Activated T-helper 1 cell treated with anti-CD3 and anti-CD28 coated beads, Interleukin-2, amount 50 U/mL, for 16 hours (primary cell): ENCODE measurements around the gene PPP2R5C.

ENCODE experiments used
- DNase-seq, 2 donors: peaks; one replicate each; pipeline ENCODE4 v3.0.0-alpha.2; 2020; ENCODE audit warnings: low read depth in 1 of 2, low spot score in 1 of 2

PPP2R5C gene

DNA sequence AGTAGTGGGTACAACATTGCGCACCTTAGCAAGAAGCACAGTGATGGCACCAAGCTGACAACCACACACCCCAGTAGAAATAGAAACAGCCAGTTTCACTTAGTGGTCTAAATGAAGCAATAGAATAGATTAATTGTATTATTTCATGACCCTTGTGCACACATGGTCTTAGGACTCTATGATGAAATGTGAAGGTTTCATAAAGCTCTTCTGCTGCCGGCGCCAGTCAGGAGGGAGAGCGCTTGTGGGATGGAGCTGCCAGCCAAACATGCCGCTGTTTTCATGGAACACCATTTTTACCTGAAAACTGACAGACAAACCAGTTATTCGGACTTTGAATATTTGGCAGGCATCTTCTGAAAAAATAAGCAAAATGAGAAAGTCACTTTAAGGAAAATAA lies 100.0 kb downstream of the PPP2R5C start:
- no peak for DNase-seq

DNA sequence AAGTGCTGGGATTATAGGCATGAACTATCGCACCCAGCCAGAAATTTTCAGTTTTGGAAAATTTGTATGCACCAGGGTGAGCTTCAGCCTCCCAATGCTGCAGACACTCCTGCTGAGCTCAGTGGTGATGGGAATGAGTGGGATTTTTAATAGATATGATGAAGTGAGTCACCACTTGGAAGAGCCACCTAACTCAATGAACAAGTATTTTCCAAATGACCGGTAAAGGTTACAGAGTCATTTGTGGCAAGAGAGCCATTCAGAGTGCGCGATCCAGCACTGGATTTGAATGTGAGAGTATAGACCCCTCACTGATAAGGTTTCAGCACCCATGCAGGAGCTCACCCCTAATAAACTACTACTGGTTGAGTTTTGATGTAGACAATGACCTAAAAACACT lies 100.7 kb downstream of the PPP2R5C start:
- no peak for DNase-seq

DNA sequence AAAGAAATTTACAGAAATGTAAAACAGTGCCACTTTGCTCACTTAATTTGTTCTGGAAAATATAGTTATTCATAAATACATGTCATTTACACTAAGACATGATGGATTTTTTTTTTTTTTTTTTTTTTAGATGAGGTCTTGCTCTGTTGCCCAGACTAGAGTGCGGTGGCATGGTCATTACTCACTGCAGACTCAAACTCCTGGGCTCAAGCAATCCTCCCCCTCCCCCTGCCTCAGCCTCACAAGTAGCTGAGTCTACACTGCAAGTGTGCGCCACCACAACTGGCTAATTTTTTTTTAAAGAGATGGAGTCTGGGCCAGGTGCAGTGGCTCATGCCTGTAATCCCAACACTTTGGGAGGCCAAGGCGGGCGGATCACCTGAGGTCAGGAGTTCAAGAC lies 101.2 kb downstream of the PPP2R5C start:
- DNase-seq = no peak

DNA sequence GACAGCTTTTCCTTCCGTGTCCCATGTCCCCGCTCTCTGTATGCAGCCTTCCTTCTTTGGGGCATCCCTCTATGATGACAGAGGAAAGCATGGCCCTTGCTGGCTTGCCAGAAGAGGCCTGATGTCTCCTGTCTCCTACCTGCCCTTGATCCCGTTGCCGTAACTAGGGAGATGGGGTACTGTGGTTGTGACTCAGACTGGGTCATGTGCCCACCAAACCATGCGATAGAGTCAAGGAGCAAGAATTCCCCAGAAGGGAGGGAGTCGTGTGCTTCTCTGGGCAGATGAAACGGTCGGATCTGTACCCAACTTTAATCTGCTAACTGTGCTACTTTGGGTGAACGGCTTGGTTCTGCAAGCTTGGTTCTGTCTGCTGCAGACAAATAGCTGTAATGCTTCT lies 103.8 kb downstream of the PPP2R5C start:
- DNase-seq = no peak

DNA sequence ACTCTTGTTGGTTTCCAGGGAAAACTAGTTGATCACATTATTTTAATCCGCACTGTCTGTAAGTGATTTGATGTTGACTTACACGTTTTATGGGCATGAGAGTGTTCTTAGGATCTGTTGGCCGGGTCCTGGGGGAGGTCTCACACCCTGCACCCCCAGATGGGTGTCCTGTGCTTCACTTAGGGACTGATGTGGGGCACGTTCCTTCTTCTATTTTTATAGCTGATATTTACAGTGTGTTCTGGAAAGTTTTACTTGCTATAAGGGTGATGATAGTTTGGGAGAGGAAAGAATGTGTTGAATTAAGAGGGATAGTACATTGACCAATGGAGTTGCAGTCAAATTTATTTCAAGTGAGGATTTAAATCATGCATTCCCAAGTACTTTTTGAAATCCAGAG lies 106.3 kb downstream of the PPP2R5C start:
- no peak for DNase-seq

DNA sequence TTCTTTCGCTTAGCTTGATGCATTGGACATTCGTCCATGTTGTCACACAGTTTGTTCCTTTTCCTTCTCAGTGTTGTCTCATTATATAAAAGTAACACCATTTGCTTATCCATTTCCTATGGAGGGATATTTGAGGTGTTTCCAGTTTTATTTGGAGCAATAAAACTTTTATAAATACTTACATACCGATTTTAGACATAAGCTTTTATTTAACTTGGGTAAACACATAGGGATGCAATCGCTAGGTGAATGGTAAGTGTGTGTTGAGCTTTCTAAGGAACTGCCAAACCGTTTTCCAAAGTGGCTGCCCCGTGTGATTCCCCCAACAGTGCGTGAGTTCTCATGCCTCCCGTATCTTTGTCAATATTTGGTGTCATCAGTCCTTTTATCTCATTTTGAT lies 107.7 kb downstream of the PPP2R5C start:
- DNase-seq = no peak

DNA sequence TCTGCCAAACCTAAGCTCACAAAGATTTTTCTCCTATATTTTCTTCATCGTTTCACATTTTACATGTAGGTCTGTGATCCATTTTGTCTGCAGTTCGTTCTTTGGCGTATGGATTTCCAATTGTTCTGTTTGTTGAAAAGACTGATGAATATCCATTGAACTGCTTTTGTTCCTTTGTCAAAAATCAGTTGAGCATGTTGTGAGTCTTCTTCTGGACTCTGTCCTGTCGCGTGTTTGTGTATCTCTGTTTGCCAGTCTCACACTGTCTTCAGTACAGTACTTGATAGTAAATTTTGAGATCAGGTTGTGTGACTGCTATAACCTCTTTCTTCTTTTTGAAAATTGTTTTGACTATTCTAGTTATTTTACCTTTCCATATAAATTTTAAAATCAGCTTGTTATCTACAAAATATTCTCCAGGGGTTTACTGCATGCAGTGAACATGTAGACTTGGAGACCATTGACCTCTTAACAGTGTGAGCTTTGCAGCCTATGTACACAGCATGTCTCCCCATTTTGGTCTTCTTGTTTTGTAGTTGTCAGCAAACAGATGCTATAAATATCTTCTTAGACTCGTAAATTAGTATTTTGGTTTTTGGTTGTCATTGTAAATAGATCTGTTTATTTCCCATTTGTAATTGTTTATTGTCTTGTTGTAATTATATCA lies 108.9 kb downstream of the PPP2R5C start:
- DNase-seq = no peak

DNA sequence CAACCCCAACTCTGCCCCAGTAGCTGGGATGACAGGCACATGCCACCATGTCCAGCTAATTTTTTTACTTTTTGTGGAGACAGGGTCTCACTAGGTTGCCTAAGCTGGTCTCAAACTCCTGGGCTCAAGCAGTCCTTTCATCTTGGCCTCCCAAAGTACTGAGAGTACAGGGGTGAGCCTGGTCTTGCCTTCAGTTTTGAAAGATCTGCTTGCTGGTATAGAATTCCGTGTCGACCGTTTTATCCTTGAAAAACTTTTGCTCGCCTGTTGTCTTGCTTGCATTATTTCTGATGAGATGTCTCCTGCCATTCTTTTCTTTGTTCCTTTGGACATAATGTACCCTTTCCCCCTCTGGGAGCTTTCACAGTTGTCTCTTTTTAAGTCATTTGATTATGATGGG lies 110.8 kb downstream of the PPP2R5C start:
- no peak for DNase-seq

DNA sequence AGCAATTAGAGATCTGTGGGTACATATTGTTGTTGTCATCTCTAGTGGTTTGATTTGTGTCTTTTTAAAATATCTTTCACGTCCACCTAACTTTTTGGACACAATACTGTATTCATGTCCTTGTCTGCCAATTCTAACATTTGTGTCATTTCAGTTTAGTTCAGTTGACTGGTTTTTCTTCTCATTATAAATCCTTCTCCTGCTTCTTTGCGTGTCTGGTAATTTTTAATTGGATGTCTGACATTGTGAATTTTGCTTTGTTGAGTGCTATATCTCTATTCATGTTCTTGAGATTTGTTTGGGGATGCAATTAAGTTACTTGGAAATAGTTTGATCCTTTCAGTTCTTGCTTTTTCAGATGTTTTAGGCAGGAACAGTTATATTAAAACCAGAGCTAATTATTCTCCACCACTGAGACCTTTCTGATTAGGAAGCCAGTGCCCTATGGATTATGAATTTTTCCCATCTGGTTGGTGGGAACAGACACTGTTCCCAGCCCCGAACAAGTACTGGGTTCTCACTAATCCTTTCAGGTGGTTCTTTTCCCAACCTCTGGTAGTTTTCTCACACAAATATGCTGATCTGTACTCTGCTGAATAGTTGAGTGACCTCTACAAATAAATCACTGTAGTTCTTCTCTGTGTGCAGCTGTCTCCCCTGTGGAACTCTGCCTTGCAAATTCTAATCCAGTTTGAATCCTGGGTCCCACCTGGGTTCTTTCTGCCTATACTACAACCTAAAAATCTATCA lies 111.7 kb downstream of the PPP2R5C start:
- DNase-seq = no peak

DNA sequence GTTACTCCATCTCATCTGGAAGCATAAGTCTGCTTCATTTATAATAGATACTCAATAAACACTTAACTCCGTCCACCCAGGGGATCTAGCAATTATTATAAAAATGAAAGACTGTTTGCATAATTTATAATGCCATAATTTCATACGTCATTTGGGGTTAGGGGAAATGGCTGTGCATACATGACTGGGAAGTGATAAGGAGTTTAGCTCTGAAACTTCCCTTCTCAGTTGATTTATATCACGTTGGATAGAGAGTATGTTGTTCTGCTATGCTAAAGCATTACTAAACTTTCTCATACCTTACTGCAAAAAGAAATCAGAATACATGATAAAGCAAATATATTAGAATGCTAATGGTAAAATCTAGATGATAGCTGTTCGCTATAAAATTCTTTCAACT lies 112.5 kb downstream of the PPP2R5C start:
- DNase-seq = no peak

DNA sequence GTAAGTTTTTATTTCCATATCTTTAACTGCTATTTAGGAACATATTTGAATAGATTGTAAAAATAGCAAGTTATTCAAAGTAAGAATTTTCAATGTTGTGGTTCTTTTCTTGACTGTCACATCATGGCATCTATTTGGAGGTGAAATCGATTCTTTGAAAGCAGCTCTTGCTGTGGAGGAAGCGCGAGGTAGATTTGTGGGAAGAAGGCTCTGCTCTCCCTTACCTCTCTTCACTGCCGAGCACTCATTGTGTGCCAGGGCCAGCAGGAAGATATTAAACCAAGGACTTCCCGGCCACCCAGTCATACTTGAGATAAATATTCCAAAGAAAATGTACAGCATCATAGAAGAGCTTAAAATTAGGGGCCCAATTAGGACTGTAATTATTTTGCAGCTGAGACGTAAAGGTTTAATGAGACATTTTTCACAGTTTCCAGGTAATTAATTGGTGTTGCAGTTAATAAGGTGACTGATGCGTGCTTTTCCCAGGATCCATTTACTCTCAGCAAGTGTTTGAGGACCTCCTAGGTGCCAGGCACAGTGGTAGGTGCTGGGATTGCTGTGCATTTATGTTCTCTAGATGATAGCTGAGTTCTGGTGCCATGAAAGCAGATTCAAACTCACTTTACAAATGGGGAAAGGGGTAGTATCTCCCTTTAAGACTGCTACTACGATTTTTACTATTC lies 113.7 kb downstream of the PPP2R5C start:
- DNase-seq = no peak

DNA sequence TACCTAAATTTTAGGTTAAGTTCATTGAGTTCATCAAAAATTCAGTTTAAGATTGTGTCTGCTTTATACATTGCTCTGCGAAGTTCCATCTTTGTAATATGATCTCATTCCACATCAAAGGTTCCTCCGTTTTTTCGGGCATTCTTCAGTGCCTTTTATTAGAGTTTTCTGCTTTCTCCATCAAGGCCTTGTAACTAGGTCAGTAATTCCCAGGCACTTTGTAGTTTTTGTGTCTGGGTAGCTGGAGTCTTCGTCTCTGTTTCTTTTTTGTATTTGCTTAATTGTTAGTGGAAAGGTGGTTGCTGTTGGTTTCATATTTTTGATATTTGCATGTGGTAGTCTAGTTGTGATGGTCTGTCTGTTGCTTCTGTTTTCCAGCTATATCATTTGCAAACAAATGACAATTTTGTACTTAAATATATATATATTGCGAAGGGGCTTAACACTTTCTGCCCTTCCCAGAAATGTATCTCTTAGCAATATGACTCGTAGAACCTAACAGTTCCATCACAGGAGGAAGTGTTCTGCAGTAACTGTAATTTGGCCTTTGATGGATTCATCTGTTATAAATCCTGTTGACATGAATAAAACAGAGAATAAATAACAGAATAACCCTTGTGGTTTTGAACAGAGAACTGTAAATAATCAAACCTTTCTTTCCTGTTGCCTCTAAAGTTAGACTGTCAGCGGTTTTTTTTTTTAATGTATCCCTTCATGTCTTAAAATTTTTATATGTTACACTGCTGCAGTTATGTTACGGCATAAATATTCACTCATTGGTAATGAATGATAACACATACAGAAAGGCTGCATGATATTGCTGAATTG lies 114.4 kb downstream of the PPP2R5C start:
- no peak for DNase-seq

DNA sequence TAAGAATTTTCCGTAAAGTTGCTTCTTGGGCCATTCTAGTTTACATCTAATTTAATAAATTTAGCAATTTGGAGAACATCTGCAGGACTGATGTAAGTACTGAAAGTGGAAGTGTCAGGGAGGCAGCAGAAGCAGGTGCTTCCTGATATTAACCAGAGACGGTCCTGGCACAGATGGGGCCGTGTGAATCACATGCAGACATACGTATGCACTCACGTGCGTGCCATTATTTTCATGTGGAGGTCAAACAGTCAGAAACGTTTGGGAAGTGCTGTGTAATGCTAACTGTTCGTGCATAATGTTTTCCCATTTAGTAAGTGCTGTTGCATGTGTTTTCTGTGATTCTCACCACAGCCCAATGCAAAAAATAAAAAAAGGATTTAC lies 115.0 kb downstream of the PPP2R5C start:
- peak; percentile 18 to 64 for DNase-seq

DNA sequence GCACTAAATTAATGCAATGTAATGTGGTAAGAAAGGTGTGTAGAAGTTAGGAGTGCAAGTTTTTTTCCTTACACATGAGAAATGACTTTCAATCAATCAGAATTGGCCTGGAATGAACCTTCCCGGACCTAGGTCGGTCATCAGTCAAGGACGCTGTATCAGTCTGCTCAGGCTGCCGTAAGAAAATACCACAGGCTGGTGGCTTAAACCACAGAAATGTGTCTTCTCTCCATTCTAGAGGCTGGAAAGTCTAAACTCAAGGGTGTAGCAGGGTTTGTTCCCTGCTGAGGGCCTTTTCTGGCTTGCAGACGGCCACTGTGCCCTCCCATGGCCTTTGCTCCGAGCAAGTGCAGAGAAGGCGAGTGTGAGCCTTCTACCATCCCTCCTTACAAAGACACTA lies 116.3 kb downstream of the PPP2R5C start:
- no peak for DNase-seq

DNA sequence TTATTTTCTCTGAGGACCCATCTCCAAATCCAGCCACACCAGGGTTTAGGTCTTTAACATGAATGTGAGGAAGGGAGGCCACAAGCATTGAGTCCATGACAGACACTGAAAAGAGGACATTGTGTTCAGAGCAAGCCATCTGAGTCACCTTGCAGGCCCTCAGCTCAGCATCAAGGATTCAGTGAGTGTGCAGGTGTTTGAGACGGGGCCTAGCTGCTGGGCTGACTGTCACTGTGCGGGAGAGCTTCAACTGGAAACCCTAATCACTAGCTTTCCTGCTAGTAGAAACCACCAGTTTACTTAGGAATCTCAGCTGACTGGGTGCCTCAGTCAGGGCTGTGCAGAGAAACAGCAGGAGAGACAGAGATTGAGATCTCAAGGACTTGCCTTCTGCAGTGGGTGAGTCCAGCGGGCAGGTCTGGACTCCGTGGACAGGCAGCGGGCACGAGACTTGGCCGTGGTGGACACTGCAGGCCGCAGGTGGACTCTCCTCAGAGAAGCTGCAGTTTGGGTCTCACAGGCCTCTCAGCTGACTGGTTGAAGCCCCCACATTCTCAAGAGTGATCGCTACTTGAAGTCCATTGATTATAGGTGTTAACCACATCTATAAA lies 116.8 kb downstream of the PPP2R5C start:
- no peak for DNase-seq

DNA sequence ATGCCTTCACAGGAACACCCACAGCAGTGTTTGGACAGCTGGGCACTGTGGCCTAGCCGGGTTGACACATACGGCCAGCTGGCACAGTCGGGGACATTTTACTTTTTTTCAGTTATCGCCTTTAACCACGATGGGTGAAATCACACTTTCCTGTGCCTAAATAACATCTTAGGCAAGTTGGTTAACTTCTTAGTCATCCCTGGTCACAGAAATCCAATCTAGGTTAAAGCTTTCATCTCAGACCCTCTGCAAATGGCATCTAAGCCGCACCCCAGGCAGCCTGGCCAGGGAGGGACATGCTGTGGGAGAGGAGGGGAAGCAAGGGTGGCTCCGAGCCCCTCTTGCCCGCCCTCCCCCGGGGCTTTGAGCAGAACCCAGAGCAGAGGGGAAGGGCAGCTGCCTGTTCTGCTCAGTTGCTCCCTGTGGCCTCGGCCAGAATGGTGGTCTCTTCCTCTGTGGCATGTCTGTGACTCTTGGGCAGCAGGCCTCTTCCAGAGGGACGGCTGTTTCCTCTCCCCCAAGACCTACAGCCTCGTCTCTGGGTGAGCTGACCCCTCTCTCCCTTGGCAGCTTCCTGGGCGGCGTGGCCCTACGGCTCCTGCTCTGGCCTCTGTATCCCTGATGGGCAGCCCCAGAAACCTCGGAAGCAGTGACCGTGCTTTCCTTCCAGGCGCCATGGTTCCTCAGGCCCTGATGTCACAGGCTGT lies 117.5 kb downstream of the PPP2R5C start:
- no peak for DNase-seq

DNA sequence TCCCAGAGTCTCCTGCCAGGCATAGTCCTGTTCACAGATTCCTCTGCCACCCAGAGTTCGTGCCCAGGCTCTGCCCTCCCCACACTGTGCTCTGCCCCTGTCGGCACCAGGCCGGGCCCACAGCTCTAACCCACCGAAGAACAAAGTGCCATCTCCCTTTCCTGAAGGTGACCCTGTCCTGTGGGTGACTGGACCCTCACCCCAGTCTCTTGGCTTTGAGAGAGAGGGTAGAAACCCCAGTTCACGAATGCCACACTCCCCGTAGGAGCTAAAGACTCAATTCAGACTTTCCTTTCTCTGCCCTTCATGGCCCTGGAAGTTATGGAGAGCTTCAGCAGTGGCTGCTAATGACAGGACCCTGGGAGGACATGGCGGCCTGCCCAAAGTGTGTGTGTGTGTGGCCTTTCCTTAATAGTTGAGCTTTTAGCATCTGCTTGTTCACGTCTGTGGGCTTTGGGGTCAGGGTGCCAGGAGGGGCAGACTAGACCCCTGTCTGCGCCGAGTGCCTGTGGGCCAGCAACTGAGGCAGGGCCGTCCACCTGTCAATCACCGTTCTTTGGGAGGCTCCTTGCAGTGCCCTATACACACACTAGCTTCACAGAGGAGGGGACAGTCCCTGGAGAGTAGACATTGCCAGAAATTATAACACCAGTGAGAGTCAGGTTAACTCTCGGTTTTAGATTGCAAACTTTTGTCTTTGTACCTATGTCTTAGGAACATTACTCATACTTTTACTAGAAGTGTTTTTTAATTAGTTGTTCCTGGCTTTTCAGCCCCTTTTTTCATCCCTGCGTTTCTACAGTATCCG lies 118.2 kb downstream of the PPP2R5C start:
- DNase-seq = no peak

DNA sequence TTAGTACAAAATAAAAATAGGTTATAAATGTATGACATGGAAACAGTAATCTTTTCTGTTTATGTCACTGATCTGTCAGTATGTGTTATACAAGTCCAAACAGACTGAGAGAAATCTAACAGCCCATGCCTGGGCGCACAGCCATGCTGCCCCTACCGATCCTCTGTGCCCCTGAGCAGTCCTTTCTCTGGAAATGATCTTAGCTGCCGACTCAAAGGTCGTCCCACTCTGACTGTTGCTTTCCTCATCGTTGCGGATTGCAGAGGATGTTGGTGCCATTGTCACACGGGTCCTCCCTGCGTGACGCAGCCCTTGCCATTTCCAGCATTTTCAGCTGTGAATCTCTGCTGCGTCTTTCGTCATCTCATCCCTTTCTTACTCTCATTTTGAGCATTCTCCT lies 119.9 kb downstream of the PPP2R5C start:
- no peak for DNase-seq

DNA sequence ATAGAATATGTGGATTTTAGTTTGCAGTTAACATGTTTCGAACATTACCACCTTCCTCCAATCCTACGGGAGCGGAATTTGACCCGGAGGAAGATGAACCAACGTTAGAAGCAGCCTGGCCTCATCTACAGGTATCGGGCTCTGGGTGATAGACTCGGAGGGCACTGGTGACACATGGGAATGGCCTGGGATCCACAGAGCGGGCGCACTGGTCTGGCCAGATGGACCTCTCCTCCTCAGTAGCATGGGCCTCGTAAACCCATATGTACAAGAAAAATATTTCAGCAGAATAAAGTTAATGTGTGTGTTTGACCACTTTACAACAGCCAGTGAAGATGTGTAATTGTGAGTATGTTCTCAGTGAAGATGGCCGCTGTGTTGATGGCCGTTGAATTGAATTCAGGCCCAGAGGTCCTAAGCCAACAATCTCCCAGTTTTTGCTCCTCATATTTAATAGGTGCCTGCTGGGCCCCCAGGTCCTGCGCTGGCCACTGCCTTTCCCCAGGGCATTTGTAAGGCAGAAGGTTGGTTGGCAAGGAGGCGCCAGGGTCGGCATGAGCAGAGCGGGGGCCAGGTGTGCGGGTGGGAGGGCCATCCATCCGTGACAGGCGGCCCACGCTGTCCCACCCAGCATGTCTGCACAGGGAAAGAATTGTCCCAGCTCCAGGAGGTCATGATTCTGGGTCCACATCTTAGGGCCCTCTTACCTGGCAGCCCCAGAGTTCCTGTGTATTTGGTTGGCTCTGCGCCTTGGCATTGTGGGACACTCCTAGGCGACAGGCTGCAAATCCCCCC lies 120.8 kb downstream of the PPP2R5C start:
- no peak for DNase-seq
